GM18870 (cell line): ENCODE data around the gene C1orf52.
A peak's percentile ranks its signal among the peaks of the same experiment; 100 is the strongest.

Experiments
- ATAC-seq: cut with Tn5 transposase; IDR thresholded peaks from one replicate; pipeline ENCODE4 v1.9.1; 2021; ENCODE audit warnings: moderate library complexity; ENCODE audit not compliant: unreplicated experiment

Gene C1orf52

DNA sequence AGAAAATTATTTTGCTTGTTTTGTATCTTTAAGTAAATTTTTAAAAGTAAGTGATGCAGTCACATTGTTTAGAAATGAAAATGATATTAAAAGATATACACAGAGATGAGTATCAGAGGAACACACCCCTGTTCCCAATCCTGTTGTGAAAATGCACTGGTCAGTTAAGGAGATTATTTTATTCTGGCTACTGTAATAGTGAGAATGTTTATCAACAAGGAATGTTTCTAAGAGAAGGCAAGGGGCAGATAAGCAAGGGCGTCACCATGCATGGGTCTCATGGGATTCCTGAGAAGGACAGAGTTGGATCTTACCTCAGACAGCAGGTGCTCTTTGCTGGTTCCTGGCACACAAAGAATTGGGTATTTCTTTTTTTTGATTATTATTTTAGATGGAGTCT is 21.8 kb downstream of the C1orf52 start:
- no peak for ATAC-seq

DNA sequence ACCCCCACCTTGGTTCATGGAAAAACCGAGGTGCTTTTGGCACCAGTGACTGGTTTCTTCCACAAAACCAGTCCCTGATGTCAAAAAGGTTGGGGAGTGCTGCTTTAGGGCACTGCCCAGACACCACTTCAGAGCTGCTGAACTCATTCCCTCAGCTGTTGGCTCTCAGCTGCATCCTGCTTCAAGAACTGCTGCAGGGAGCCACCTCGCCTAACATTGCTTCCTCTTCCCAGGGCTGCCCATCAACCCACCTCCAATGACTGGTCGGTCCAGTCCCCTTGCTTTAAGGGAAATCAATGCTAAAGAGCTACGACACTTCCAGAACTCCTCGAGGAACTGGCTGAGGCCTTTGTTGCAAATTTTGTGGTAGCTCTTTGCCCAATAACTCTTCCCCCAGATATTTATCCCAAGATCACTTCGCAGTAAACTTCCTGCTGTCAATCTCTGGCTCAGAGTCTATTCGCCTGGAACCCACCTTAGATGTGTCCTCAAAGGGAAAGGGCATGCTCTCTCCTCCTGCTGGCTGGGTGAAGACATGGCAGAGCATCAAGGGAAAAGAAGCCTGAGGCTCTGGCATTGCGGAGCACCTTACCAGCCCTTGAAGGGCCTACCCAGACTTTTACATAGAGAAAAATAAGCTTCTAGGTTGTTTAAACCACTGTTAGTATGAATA is 29.0 kb downstream of the C1orf52 start:
- ATAC-seq, result no peak

DNA sequence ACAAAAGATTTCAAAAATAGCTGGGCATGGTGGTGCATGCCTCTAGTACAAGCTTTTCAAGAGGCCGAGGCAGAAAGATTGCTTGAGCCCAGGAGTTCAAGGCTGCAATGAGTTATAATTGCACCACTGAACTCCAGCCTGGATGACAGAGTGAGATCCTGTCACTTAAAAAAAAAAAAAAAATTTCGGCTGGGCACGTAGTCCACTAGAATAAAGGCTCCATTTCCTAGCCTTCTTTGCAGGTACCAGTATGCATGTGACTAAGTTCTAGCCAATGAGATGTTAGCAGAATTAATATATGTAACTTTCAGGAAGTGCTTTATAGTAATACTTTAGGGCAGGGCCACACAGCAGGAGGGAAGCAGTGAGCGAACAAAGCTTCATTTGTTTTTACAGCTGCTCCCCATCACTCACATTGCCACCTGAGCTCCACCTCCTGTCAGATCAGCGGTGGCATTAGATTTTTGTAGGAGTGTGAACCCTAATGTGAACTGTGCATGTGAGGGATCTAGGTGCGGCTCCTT is 29.8 kb downstream of the C1orf52 start:
- no peak for ATAC-seq

DNA sequence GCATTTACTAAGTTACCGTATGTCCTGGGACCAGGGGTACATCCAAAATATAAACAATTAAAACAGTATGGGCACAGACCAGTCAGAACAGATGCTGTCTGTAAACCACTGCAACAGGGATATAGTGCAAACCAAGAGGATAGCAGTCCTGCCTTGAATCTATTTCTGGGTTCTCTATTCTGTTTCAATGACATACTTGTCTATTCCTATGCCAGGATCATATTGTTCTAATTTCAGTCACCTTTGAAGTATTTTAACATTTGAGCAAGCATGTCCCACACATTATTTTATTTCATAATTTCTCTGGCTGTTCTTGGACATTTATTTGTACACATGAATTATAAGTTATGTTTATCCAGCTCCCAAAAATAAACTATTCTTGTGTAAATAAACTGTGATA is 30.5 kb downstream of the C1orf52 start:
- ATAC-seq, result no peak

DNA sequence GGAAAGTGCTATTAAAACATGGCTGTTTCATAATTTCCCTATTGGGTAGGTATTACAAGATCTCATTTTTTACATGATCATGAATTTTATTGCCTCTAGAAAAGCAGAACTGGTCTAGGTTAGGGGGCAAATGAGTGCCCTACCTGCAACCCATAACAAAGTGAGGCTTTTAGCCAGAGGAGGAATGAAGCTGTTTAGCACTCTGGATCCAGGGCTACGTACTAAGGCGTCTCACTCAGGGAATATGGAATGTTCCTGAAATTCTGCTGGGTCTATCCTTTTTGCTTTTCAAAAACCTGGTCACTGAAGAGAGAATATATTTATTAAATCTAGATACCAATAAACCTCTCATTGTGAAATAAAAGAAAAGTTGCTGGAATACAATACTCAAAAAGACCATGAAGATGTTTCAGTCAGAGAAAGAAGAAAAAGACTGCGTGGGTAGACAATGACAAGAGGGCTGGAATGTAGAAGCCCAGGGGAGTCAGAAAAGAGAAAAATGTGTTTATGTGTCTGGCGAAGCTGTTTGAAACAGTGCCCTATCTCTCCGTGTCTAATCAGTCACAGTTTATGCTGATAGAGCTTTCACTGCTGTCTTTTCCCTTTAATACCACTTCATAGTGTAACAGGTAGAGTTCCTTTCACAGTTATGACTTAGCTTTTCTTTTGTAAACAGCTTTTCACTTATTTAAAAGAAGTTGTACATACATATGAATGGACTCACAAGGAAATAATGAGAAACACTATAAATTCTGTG is 33.7 kb downstream of the C1orf52 start:
- no peak for ATAC-seq

DNA sequence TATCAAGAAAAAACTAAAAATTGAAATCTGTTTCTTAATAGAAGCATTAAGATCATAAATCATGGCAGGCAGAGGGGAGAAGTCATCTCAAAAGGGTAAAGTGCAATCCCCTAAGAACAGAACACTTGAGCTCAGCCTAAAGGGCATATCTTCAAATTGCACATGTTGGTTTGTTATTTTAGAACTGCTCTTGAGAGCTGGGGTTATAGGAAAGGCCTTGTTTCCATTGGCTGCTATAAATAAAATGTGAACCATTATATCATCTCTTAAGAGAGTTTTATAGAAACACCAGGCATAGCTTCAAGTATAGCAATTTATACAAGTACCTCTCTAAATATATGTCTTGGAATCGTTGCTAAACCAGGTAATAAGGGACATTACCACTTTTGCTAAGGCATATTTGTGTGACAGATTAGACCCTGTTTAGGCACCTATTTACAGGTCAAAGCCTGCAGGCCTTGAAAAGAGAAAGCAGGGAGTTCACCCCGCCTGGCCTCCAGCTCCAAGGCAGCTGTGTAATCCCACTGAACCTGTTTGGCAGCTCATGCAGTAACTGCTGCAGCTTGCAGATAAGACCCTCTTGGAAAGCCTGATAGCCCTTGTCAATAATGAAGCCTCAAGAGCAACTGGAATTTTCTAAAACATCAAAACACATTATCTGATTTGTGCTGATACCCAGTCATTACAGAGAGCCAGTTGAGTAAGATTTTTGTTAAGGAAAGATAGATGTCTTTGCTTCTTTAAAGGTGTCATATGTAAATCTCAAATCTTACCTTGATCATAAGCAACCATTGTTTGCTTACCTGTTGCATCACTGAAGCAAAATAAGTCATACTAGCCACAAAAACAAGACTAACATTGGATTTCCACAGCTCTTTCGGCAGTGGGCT is 34.5 kb downstream of the C1orf52 start:
- no peak for ATAC-seq

DNA sequence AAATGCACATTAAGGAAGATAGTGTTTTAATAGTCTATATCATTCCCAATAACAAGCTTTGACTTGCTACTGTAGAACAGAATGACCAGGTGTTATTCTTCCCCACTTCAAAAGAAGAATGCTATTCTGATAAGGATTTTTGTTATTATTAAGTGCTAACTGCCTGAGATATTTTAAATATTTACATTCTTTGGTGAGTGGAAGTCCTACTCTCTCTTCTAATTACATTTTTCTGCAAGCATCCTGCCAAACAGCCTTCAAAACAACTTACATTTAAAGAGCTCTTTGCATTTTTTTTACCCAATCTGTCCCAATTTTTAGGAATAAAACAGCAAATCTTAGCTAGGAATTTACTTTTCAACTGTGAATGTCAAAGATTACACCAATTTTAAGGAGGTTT is 35.2 kb downstream of the C1orf52 start:
- ATAC-seq, result no peak

DNA sequence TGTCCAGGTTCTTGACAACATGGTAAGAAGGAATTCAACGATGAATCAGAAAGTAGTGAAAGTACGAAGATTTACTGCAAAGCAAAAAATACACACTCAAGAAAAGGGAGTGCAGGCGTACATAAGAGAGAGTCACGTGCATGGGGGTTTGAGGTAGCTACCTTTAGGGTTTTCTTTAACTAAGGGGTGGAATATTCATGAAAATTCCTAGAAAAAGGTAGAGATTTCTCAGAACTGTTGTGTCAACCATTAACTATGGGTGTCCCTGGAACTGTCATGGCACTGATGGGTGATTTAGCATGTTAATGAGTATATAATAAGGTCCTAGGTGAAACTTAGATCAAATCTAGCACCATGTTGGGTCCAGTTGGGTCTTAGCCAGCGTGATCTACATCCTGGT is 36.1 kb downstream of the C1orf52 start:
- no peak for ATAC-seq

DNA sequence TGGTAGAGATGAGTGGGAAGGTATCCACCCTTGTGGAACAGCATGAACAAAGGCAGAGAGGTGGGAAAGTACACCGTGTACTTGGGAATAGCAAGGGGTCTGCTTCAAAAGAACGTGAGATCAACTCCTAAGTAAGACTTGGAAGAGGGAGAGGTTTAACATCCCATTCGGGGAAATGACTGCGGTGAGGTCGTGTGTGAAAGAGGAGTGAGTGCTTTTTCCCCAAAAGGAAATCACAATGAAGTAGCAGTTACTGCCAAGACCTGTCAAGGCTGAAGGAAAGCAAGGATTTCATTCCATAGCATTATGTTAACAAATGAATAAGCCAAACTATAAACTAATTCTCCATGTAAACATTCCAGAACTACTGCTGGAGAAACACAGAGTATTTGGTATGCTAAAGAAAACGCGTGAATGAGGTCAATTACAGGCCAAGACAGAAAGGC is 38.7 kb downstream of the C1orf52 start:
- ATAC-seq, result no peak

DNA sequence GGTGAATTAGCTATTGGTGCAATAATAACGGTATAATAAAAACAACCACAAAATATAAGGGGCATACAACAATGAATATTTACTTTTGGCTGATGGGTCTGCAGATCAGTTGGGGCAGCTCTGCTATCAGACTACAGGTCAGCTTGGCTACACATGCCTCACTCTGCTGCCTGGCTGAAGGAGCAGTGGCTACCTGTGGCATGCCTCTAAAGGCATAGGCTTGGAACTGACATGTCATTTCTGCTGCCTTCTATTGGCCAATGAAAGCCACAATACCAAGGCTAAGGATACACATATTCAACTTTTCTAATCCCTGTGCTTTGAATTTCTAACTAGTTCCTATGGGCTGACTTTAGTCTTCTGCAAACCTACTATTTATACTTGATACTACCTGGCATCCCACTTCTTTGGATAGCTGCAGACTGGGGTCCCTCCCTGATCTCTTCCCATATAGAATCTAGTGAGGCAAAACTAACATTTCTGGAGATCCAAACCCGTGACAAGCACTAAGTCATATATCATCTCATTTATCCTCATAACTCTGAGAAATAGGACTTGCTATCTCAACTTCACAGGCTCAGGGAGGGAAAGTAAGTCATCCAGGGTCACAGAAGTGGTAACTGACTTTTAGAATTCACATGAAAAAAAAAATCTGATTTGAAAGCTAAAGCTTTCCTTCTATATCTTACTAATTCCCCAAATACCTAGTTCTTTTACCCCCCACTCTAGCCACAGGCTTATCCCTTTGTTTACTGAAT is 39.4 kb downstream of the C1orf52 start:
- ATAC-seq, result no peak

DNA sequence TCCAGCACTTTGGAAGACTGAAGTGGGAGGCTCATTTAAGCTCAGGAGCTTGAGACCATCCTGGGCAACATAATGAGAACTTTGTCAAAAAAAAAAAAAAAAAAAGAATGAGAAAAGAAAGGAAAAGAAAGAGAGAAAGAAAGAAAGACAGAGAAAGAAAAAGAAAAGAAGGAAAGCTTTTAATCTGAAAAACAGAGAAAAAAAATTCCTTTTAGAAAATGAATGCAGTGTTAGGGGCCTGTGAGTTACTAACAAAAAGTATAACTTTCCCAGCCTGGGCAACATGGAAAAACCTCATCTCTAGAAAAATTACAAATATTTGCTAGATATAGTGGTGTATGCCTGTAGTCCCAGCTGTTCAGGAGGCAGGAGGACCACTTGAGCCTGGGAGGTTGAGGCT is 42.8 kb downstream of the C1orf52 start:
- ATAC-seq, result no peak

DNA sequence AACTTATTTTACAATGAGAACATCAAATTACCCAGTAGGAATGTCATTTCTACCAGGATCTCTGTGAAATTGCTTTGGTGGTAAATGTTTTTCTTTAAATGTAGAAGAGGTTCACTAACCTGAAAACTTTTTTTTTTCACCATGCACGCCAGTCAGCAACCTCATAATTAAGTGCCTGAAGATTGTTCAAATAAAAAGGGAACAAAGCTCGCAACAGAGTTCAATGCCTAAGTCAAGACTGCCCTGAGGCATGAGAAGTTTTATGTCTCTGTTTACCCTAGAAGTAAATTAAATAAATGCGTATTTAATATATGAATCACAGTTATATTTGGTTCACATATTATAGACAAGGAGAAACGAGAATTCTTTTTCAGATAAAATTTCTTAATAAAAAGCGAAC is 44.8 kb downstream of the C1orf52 start:
- no peak for ATAC-seq

DNA sequence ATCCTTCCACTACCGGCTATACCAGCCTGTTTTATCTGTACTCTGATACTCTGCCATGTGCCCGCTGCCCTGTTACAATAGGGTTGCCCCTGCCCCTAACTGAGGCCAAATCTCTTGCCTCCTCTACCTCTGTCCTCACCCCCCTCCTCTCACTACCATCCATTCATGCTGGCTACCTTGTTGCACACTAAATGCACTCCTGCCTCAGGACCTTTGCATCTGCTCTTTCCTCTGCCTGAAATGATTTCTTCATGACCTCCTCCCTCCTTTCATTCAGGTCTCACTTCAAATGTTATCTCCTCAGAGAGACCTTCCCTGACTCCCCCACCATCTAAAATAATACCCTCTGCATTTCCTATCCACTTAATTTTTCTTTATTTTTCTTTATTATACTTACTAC is 51.0 kb downstream of the C1orf52 start:
- no peak for ATAC-seq

DNA sequence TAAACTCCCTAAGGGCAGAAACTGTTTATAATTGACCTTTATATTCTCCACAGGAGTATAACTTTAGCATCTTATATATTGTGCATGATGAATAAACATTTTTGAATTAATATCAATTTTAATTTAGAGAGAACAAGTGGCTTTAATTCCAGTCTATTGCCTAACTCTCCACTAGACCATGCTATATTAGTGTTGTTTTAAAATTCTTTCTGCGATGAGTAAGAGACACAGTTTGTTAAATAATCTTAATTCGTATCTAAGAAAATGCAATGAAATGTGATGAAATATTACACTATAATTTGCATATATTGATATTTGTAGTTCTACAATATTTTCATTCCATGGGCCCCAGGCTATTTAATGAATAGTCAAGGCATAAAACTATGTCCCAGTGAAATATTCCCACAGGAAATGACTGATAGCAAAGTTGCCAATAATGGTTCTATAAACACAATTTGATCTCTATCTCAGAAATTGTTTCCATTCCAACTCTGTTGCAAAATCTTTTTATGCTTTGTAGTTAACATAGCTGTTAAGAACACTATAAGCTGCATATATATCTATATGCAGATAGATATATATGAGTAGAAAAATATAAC is 55.8 kb downstream of the C1orf52 start:
- ATAC-seq, result no peak

DNA sequence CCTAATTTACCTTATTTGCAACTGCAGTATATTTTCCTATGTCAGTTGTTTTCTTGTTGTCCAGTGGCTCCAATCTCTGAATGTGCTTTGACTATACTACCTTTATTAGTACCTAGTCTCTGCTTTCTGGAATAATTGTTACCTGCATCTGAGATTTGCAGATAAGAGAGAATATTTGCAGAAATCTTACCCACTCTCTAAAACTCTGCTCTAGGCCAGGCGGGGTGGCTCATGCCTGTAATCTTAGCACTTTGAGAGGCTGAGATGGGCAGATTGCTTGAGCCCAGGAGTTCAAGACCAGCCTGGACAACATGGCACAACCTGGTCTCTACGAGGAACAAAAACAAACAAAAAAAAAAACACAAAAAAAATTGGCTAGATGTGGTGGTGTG is 56.6 kb downstream of the C1orf52 start:
- ATAC-seq, result no peak

DNA sequence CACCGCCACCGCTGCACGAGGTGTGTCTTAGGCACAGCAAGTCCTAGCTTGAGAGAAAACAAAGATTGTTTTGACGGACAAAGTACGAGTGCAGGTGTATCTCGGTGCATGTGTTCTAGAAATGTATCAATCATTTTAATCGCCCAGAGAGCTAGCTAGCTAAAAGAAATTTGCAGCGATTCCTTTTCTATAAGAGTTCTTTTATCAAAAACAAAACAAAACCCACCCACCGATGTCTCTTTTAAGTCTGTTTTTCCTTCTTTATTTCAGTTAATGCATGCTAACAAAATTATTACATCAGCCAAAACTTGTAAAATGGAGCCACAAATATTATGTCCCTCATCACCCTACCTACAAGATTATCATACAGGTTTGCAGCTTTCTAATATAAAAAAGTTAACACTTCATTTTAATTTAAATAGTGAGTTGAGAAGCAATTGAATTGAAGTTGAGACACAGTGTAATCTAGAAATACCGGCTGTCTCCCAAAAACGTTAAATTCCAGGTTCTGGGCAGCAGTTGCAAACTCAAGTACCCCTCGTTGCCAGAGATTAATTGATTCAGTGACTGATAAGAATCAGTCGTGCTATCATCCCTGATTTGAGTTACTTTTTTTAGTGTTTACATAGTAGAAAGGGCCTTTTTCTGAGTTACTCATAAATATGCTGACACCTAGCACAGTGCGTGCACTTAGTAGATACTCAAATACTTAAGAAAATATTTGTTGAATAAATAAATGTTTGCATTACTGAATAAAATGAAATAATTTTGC is 57.2 kb downstream of the C1orf52 start:
- no peak for ATAC-seq

DNA sequence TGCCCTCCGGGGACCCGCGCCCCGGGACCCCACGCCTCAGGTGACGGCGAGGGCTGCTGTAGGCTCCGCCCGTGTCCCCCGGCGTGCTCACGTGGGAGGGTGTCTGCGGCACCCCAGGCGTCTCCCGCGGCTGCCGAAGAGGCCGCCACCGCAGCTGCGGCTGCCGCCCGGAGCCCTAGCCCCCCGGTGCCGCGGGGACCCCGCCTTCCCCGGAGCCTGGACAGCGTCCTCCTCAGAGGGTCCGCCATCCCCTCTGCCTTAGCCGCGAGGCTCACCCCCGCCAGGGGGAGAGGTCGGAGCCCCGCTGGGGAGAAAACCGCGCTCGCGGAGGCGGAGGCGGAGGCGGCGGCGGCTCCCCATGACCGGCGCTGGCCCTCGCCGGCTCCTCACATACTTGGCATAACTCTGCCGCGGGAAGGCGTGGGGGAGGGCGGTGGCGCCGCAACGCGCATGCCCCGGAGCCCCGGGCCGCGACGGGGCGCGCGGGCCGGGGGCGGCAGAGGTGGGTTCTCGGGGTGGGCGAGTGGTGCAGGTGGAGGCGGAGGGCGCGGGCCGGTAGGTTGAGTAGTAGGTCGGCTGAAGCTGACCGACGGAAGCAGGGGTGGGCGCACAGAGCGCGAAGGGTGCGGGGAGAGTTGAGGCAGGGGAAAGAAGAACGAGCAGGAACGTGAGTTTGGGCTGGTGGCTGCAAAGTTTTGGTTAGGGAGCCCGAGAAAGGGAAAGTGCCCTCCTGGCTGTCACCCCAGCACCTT is 57.9 kb downstream of the C1orf52 start:
- ATAC-seq, result peak; percentile 34

DNA sequence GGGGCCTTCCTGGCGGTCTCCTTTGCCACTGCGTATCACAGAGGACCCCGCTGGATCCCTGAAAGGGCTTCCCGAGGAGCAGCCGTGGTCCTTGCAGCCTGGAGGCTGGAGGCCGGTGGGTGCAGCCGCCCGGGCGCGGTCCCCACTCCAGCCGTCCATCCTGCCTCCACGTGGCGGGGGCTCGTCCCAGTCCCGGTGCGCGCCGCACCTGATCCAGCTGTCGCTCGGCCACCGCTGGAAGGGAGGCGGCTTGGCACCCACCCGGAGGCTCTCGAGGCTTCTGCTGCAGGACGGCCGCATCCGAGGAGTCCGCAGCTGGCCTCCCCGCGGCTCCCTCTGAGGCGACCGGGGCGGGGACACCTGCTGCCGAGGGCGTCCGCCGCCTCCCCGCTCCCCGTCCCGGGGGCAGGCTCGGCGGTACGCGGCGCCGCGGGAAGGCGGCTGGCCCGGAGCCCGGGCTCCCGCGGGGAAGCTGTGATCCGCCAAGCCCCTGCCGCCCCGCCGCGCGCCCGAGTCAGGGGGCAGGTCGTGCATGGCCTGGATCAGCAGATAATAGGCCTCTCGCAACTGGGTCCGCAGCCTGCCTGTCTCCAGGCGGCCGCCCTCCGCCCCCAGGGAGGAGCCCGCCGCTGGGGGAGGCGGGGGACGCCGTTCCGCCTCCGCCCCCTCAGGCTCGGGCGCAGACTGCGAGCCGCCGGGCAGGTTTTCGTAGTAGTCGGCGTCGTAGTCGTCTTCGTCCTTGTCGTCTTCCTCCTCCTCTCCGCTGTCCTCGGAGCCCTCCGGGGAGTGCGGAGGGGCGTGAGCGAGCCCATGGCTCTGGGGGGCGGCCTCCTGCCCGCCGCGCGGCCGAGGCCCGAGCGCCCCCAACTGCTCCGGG is 58.8 kb downstream of the C1orf52 start, which contains the start of gene SYDE2:
TSS of gene SYDE2 (minus strand) at position 554 of the 877 bp plus-strand sequence. CDS start at position 534, 20 bp downstream.
- peak; percentile 49 for ATAC-seq
